WI38 (cell line): ENCODE data around the gene SLC25A21.

ENCODE experiments used
- H3K4me3 ChIP-seq: 2 replicates; pipeline ENCODE4 v1.5.1; 2011; ENCODE audit warnings: low read depth, mild to moderate bottlenecking, control low read depth, low read length
- TF ChIP-seq, protein P1 (sequence below): IDR thresholded peaks from 2 replicates; pipeline ENCODE4 v1.5.1; 2012; ENCODE audit warnings: low read depth, mild to moderate bottlenecking, control low read depth, low read length

SLC25A21 gene

DNA sequence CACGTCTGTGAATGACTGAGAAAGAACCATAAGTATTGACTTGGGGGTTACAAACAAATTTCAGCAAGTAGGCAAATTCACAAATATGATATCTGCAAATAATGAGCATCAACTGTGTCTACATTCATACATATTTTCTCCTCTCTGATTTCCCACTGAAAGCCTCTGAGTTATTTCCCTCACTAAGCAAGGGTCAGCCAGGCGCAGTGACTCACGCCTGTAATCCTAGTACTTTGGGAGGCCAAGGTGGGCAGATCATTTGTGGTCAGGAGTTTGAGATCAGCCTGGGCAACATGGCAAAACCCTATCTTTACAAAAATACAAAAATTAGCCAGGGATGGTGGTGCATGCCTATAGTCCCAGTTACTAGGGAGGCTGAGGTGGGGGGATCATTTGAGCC is 80.8 kb downstream of the SLC25A21 start:
- no peak overlapping the region for H3K4me3 ChIP-seq

DNA sequence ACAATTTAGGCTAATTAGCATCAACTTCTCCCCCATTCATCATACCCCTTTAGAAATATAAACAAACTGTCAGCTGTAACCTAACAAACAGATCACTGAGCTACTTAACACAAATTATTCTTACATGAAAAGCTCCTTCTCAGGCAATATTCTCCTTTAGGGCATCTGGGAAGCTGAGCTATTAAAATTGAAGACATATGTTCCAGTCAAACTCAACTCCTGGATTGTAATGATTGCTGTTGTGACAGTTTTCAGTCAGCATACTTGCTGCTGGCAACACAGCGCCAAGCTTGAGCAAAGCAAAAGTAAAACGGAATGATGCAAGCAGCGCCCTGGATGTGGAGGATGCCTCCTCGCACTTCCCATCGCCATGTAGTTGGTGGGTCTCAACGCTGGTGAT is 82.4 kb downstream of the SLC25A21 start:
- TF ChIP-seq, protein P1, sequence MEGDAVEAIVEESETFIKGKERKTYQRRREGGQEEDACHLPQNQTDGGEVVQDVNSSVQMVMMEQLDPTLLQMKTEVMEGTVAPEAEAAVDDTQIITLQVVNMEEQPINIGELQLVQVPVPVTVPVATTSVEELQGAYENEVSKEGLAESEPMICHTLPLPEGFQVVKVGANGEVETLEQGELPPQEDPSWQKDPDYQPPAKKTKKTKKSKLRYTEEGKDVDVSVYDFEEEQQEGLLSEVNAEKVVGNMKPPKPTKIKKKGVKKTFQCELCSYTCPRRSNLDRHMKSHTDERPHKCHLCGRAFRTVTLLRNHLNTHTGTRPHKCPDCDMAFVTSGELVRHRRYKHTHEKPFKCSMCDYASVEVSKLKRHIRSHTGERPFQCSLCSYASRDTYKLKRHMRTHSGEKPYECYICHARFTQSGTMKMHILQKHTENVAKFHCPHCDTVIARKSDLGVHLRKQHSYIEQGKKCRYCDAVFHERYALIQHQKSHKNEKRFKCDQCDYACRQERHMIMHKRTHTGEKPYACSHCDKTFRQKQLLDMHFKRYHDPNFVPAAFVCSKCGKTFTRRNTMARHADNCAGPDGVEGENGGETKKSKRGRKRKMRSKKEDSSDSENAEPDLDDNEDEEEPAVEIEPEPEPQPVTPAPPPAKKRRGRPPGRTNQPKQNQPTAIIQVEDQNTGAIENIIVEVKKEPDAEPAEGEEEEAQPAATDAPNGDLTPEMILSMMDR = no peak
- no peak overlapping the region for H3K4me3 ChIP-seq

More for the DNA sequence above, 80.8 kb downstream of the SLC25A21 start:
- TF ChIP-seq, protein P1 = no peak

DNA sequence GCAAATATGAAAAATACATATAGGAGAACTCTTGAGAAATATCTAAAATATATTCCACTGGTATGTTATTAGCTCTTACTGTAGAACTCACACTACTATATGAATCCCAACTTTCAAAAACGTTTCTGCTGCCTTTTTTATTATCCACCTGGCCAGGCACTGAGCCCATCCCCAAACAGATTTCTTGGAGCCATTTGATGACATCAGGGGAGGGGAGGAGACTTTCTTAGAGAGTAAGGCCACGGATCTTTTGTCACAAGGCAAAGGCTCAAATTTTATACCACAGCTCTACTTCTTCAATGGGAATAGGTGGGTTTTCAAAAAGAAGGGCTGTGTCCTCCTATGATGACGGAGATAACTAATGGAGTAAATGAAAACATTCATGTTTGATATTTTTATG is 83.0 kb downstream of the SLC25A21 start:
- TF ChIP-seq, protein P1 = no peak
- H3K4me3 ChIP-seq = no peak overlapping the region

DNA sequence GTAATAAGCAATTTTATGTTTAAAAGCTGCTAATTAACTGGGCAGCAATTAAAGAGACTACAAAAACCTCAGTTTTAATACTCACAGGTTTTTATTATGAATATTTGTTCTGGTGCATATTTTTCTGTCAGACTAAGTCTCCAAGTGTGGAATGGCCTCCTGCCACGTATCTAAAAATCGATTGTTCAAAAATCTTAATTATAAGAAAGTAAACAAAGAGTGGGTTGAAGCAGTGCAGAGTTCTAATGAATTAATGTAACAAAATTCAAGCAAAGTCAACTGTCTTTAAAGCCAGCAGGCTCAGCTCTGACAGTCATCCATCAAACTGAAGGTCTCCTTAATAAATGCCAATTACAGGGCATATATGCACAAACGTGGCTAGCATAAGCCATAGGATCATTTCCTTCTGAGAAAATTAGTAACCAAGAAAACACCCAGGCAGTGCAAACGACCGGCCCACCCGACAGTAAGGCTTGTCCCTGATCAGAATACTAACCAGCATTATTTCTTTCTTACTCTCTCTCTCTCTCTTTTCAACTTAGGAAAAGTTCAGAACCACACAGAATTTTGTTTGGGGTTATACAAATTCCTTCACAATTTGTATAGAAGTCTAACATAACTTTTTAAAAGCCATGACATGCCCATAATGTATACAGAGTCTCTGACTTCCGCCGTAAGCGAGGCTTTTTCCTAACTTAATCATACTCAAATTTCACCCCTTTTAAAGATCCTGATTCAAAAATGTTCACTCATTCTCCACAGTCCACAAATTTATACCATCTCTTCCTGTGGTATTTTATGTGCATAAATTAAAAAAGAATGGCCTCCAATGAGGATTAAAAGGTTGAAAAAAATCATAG is 83.8 kb downstream of the SLC25A21 start:
- H3K4me3 ChIP-seq = peak overlapping the region; percentile 26
- TF ChIP-seq, protein P1 = no peak

DNA sequence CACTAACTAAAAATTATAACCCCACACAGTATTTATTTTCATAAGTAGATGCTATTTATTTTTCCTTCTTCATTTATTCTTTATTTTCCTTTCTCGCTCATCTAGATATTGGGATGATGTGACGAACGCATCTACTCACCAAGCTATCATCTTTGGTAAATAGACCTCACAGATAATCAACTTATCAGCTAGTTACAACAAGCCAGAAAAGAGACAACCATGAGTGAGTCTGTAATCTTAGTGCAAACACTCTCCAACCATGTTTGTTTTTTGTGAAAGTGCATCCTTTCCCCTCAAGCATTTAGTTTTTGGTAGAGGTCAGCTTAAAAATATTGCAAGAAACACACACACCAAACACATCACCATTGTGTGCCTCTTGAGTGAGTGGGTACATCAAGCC is 84.9 kb downstream of the SLC25A21 start:
- TF ChIP-seq, protein P1 = no peak
- H3K4me3 ChIP-seq = no peak overlapping the region

DNA sequence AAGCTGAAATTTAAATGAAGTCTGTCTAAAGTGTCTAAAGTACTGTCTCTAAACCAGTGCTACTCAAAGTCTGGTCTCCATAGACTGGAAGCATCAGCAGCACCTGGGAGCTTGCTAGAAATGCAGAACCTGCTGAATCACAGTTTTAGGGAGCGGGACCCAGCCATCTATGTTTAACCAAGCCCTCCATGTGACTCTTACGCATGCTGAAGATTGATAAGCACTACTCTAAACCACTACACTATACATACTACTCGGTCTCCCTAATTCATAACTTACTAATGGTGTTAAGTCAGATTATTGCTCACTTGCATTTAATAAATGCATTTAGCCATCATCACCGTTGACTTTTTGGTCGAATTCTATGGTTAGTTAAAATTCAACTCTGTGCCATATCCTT is 88.8 kb downstream of the SLC25A21 start:
- TF ChIP-seq, protein P1 = no peak
- H3K4me3 ChIP-seq = no peak overlapping the region

DNA sequence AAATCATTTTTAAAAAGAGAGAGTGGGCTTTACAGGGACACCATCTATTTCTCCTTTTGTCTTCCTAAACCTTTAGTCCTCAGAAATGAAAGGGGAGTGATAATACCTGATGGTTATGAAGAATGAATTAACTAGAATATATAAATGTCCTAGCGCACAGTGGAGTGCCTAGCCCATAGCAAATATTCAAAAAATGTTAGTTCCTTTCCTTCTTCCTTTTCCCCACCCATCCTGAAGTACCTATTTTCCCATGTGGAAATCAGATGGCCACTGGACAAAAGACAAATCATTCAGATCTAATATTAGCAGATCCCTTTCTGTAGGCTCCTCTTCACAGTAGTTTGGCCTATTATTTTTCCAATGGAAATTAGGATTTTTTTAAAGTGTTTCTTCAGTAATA is 90.0 kb downstream of the SLC25A21 start:
- TF ChIP-seq, protein P1 = no peak
- H3K4me3 ChIP-seq = no peak overlapping the region
